ENCODE results near the gene EEFSEC. TPM values are rescaled to one million over a fixed set of nuclear protein-coding genes. Genes with fewer than 3 reads are reported as not detected.

EEFSEC gene
- total RNA-seq, 2 experiments from 2014 or later, result 17.7 to 25.3 TPM

DNA sequence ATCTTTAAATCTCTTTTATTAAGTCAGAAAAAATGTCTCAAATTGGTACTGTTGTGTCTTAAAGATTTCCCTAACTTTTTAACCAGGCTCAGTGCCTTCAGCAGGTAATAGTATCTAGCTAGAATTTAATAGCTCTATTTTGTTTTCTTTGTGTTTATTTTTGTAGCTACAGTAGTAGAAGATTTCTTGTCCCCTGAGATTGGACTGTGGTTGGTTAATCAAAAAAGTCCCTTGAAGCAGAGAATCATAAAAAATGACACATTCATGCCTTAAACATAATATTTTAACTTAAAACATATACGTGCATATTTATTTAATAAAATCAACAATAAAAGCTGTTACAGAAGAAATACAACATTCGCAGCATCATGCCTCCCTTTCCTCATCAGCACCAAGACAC, 102.8 kb downstream of the EEFSEC start:
- ChIA-PET POLR2A (no interaction called here), CTCF (ENCODE audit: unreplicated experiment) (no interaction called here)
- H4K20me1 ChIP-seq (ENCODE audit: insufficient read depth, low read length), result no peaks in the 10 kb centered on the region
- no peaks in the 10 kb centered on the region for H3K9me3 ChIP-seq (ENCODE audit: low read length)
- intact Hi-C loops (cut with micrococcal nuclease; ENCODE audit: unreplicated experiment), result no loop called here
- no peaks in the 10 kb centered on the region for H3K36me3 ChIP-seq (ENCODE audit: insufficient read depth, low read length)
- no peak overlapping the region for H3K4me3 ChIP-seq (ENCODE audit: low read depth, low read length, poor library complexity, severe bottlenecking)
- H3K79me2 ChIP-seq (ENCODE audit: insufficient read depth, low read depth, low read length), result no peaks in the 10 kb centered on the region
- H3K4me1 ChIP-seq (ENCODE audit: insufficient read depth, low read length, poor library complexity, severe bottlenecking), result no peaks in the 10 kb centered on the region
- DNase-seq (ENCODE audit: low spot score), result no peak
- H3K4me2 ChIP-seq (ENCODE audit: low read length), result no peak overlapping the region
- BruUV-seq (replicated peaks), result no TSS peak
- no peak overlapping the region for H2AFZ ChIP-seq (ENCODE audit: low read length)
- TF ChIP-seq, protein P1, sequence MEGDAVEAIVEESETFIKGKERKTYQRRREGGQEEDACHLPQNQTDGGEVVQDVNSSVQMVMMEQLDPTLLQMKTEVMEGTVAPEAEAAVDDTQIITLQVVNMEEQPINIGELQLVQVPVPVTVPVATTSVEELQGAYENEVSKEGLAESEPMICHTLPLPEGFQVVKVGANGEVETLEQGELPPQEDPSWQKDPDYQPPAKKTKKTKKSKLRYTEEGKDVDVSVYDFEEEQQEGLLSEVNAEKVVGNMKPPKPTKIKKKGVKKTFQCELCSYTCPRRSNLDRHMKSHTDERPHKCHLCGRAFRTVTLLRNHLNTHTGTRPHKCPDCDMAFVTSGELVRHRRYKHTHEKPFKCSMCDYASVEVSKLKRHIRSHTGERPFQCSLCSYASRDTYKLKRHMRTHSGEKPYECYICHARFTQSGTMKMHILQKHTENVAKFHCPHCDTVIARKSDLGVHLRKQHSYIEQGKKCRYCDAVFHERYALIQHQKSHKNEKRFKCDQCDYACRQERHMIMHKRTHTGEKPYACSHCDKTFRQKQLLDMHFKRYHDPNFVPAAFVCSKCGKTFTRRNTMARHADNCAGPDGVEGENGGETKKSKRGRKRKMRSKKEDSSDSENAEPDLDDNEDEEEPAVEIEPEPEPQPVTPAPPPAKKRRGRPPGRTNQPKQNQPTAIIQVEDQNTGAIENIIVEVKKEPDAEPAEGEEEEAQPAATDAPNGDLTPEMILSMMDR (conservative IDR thresholded peaks at IDR 0.05; ENCODE audit: low read length), result no peak
- no peak for TF ChIP-seq EZH2phosphoT487 (IDR thresholded peaks at IDR 0.05; ENCODE audit: borderline replicate concordance, low read depth, low read length)
- H3K27ac ChIP-seq (ENCODE audit: low read depth, low read length, poor library complexity, severe bottlenecking), result no peak overlapping the region
- no peaks in the 10 kb centered on the region for H3K9me2 ChIP-seq (ENCODE audit: insufficient read depth, low read length)

DNA sequence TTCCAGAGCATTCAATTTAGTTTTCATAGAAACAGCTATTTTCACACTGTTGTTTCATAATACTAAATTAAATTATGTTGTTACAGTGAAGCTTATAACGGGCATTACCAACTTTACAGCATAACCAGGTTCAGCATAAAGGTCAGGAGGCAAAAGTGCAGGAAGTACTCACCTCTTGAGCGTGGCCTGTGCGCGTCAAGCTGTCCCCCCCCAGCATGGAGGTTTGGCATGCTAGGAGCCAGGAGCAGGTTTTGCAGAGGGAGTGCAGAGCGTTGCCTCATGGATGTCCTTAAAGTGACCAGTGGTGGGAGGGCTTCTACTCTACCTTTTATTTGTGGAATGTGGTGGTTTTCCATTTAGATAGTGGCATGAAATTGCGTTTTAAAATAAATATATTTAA, 104.4 kb downstream of the EEFSEC start:
- TF ChIP-seq, protein P1 (conservative IDR thresholded peaks at IDR 0.05; ENCODE audit: low read length), result no peak
- TF ChIP-seq EZH2phosphoT487 (IDR thresholded peaks at IDR 0.05; ENCODE audit: borderline replicate concordance, low read depth, low read length), result no peak
- peaks cover 11% of the 10 kb centered on the region; the same call in 1 of the 2 replicates for H3K36me3 ChIP-seq (ENCODE audit: insufficient read depth, low read length)
- no peak overlapping the region for H3K27ac ChIP-seq (ENCODE audit: low read depth, low read length, poor library complexity, severe bottlenecking)
- no peak overlapping the region for H3K4me3 ChIP-seq (ENCODE audit: low read depth, low read length, poor library complexity, severe bottlenecking)
- DNase-seq (ENCODE audit: low spot score), result no peak
- intact Hi-C loops (cut with micrococcal nuclease; ENCODE audit: unreplicated experiment), result no loop called here
- BruUV-seq (replicated peaks), result no TSS peak
- H3K4me1 ChIP-seq (ENCODE audit: insufficient read depth, low read length, poor library complexity, severe bottlenecking), result no peaks in the 10 kb centered on the region
- H4K20me1 ChIP-seq (ENCODE audit: insufficient read depth, low read length), result no peaks in the 10 kb centered on the region
- H3K9me2 ChIP-seq (ENCODE audit: insufficient read depth, low read length), result no peaks in the 10 kb centered on the region
- ChIA-PET CTCF (ENCODE audit: unreplicated experiment) (no interaction called here), POLR2A (interaction anchor here (0.6 to 1.1 kb wide), 3 partner anchors 13 to 343 kb away, joined by 3 read pairs; no protein-coding TSS in a partner anchor)
- no peaks in the 10 kb centered on the region for H3K9me3 ChIP-seq (ENCODE audit: low read length)
- H2AFZ ChIP-seq (ENCODE audit: low read length), result no peak overlapping the region
- H3K4me2 ChIP-seq (ENCODE audit: low read length), result no peak overlapping the region
- H3K79me2 ChIP-seq (ENCODE audit: insufficient read depth, low read depth, low read length), result no peaks in the 10 kb centered on the region

DNA sequence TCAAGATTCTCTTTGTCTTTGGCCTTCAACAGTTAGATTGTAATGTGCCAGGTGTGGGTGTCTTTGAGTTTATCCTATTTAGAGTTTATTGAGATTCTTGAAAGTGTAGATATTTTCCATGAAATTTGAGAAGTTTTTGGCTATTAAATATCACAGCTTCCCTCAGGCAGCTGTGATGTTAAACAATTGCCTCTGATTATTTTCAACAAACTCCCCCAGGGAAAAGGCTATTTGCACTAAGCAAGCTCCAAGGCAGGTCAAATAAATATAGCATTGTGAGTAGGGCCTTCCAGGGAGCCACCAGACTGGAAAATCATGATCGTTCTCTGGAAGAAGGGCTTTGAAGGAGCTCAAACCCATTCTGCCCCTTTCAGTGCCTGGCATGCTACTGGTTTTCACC, 107.0 kb downstream of the EEFSEC start:
- ChIA-PET CTCF (ENCODE audit: unreplicated experiment) (no interaction called here), POLR2A (no interaction called here)
- no peak overlapping the region for H3K27ac ChIP-seq (ENCODE audit: low read depth, low read length, poor library complexity, severe bottlenecking)
- no peak for TF ChIP-seq EZH2phosphoT487 (IDR thresholded peaks at IDR 0.05; ENCODE audit: borderline replicate concordance, low read depth, low read length)
- TF ChIP-seq, protein P1 (conservative IDR thresholded peaks at IDR 0.05; ENCODE audit: low read length), result no peak
- no peaks in the 10 kb centered on the region for H3K79me2 ChIP-seq (ENCODE audit: insufficient read depth, low read depth, low read length)
- no peaks in the 10 kb centered on the region for H3K9me2 ChIP-seq (ENCODE audit: insufficient read depth, low read length)
- H2AFZ ChIP-seq (ENCODE audit: low read length), result no peak overlapping the region
- no peak overlapping the region for H3K4me3 ChIP-seq (ENCODE audit: low read depth, low read length, poor library complexity, severe bottlenecking)
- no peaks in the 10 kb centered on the region; the same call in 1 of the 2 replicates for H4K20me1 ChIP-seq (ENCODE audit: insufficient read depth, low read length)
- H3K4me1 ChIP-seq (ENCODE audit: insufficient read depth, low read length, poor library complexity, severe bottlenecking), result no peaks in the 10 kb centered on the region
- intact Hi-C loops (cut with micrococcal nuclease; ENCODE audit: unreplicated experiment), result no loop called here
- BruUV-seq (replicated peaks), result no TSS peak
- no peak for DNase-seq (ENCODE audit: low spot score)
- H3K36me3 ChIP-seq (ENCODE audit: insufficient read depth, low read length), result peaks cover 19% of the 10 kb centered on the region; the same call in 1 of the 2 replicates
- no peaks in the 10 kb centered on the region for H3K9me3 ChIP-seq (ENCODE audit: low read length)
- no peak overlapping the region for H3K4me2 ChIP-seq (ENCODE audit: low read length)

Measured in OCI-LY7 (cell line).